B cell (primary cell): ENCODE data around the gene NPW. TPM values are rescaled to one million over a fixed set of nuclear protein-coding genes. Genes with fewer than 3 reads are reported as not detected.

Source experiments
- ATAC-seq: fragments of 200-7000 bp; cut with Tn5 transposase; one replicate; pipeline ENCODE4 v1.10.0; 2021; ENCODE audit warnings: low read depth, mild to moderate bottlenecking, moderate number of reproducible peaks, moderate library complexity
- CTCF ChIA-PET: fragments of 350-600 bp; sonication (Branson Sonifier 250); formaldehyde crosslinking; loops from one replicate; lab custom pipeline; 2021; ENCODE audit warnings: antibody characterized with exemption, inconsistent platforms; lab: Charles Lee
- POLR2A ChIA-PET: fragments of 350-600 bp; sonication (Branson Sonifier 250); formaldehyde crosslinking; loops from one replicate; lab custom pipeline; 2021; ENCODE audit warnings: antibody characterized with exemption; lab: Charles Lee
- DNase-seq: peaks from one replicate; pipeline ENCODE4 v3.0.0; 2013
- H2AFZ ChIP-seq: 2 replicates; pipeline ENCODE4 v1.6.1; 2012; ENCODE audit warnings: mild to moderate bottlenecking, low read depth, low read length; ENCODE audit not compliant: insufficient read depth, poor library complexity, severe bottlenecking
- H3K27ac ChIP-seq, 2 donors: 1 replicate in 1 of 2; 2 replicates in 1 of 2; pipeline ENCODE4 v1.5.1; 2012 to 2013; ENCODE audit warnings: low read length in 2 of 2, mild to moderate bottlenecking in 2 of 2, moderate library complexity in 1 of 2
- H3K27me3 ChIP-seq, 4 experiments: fragments of 200-600 bp in 1 of 4; sonication (generic) in 1 of 4; replicated peaks in 1 of 4; 1 replicate in 2 of 4; 2 replicates in 2 of 4; pipeline versions ENCODE4 v1.6.1 to v1.7.0; 2013 to 2016; ENCODE audit warnings: low read length in 3 of 4, mild to moderate bottlenecking in 2 of 4, mixed read lengths in 1 of 4, moderate library complexity in 1 of 4; ENCODE audit not compliant: insufficient read depth in 4 of 4, control insufficient read depth in 3 of 4; ENCODE audit errors: control extremely low read depth in 1 of 4
- H3K36me3 ChIP-seq, 2 experiments: replicated peaks in 1 of 2; 1 replicate in 1 of 2; 2 replicates in 1 of 2; pipeline versions ENCODE4 v1.6.1 to v1.7.1; 2013; ENCODE audit warnings: low read length in 1 of 2; ENCODE audit not compliant: insufficient read depth in 2 of 2, control insufficient read depth in 1 of 2; ENCODE audit errors: control extremely low read depth in 1 of 2, extremely low read depth in 1 of 2
- H3K4me1 ChIP-seq, 2 donors: fragments of 200-600 bp in 1 of 2; sonication (generic) in 1 of 2; 1 replicate in 1 of 2; 2 replicates in 1 of 2; pipeline versions ENCODE4 v1.5.1 to v1.6.1; 2013 to 2017; ENCODE audit warnings: low read length in 2 of 2; ENCODE audit not compliant: control insufficient read depth in 2 of 2, insufficient read depth in 2 of 2
- H3K4me2 ChIP-seq: replicated peaks from 2 replicates; pipeline ENCODE3; 2012; ENCODE audit warnings: mild to moderate bottlenecking, low read depth, low read length; ENCODE audit not compliant: poor library complexity, severe bottlenecking
- H3K4me3 ChIP-seq, 5 experiments: fragments of 200-600 bp in 1 of 5; sonication (generic) in 1 of 5; 1 replicate in 3 of 5; 2 replicates in 2 of 5; pipeline versions ENCODE4 v1.5.1 to v1.7.0; 2011 to 2016; ENCODE audit warnings: low read length in 4 of 5, mild to moderate bottlenecking in 4 of 5, low read depth in 2 of 5, control low read depth in 1 of 5, moderate library complexity in 1 of 5; ENCODE audit not compliant: insufficient read depth in 1 of 5; ENCODE audit errors: control extremely low read depth in 1 of 5, extremely low read depth in 1 of 5
- H3K79me2 ChIP-seq: fragments of 200-600 bp; sonication (generic); one replicate; pipeline ENCODE4 v1.6.0; 2016; ENCODE audit warnings: low read length; ENCODE audit not compliant: control insufficient read depth, insufficient read depth
- H3K9ac ChIP-seq: fragments of 200-600 bp; sonication (generic); 2 replicates; pipeline ENCODE4 v1.6.1; 2017; ENCODE audit warnings: mild to moderate bottlenecking, low read length, moderate library complexity
- H3K9me3 ChIP-seq, 3 donors: one replicate each; pipeline versions ENCODE4 v1.6.1 to v1.7.1; 2013; ENCODE audit warnings: low read length in 2 of 3; ENCODE audit not compliant: control insufficient read depth in 2 of 3, insufficient read depth in 1 of 3; ENCODE audit errors: control extremely low read depth in 1 of 3
- H4K20me1 ChIP-seq: 2 replicates; pipeline ENCODE4 v1.6.0; 2012; ENCODE audit warnings: mild to moderate bottlenecking, low read length; ENCODE audit not compliant: insufficient read depth, control insufficient read depth, poor library complexity, severe bottlenecking
- H3K27ac Mint-ChIP-seq: one replicate; pipeline ENCODE4 v1.8.0; 2021; ENCODE audit warnings: mixed read lengths
- H3K27me3 Mint-ChIP-seq: one replicate; pipeline ENCODE4 v1.8.0; 2021; ENCODE audit warnings: mixed read lengths
- H3K4me1 Mint-ChIP-seq: one replicate; pipeline ENCODE4 v1.8.0; 2021; ENCODE audit warnings: mixed read lengths
- H3K4me3 Mint-ChIP-seq: one replicate; pipeline ENCODE4 v1.8.0; 2021; ENCODE audit warnings: mixed read lengths
- H3K9me3 Mint-ChIP-seq: one replicate; pipeline ENCODE4 v1.8.0; 2022; ENCODE audit warnings: mixed read lengths; ENCODE audit not compliant: insufficient read depth
- EZH2 ChIP-seq: IDR thresholded peaks from 2 replicates; pipeline ENCODE4 v1.6.1; 2012; ENCODE audit warnings: borderline replicate concordance, low read depth, mild to moderate bottlenecking, moderate library complexity, low read length; ENCODE audit not compliant: insufficient read depth, poor library complexity, severe bottlenecking
- WGBS: methylation state at CpG from one replicate; pipeline ENCODE4 v1.1.5; 2013; ENCODE audit warnings: missing lambda C conversion rate; ENCODE audit not compliant: insufficient coverage; 5-methylcytosine and 5-hydroxymethylcytosine counted together
- intact Hi-C: fragments of 100-400 bp; cut with micrococcal nuclease; formaldehyde crosslinking; loops from one replicate; pipeline ENCODE4 v1.10.0; 2022
- polyA plus RNA-seq: library from polyadenylated mRNA; depleted of rRNA; stranded (reverse); fragments of >200 nt; gene quantifications from 2 replicates; pipeline ENCODE4 v1.2.3, GENCODE V29; 2012
- total RNA-seq, 2 donors: library from RNA; stranded (reverse); fragments of 120-200 nt in 1 of 2; gene quantifications; 1 replicate in 1 of 2; 2 replicates in 1 of 2; pipeline versions ENCODE4 v1.2.3 to v1.2.4, GENCODE V29; 2013 to 2022
- TF ChIP-seq, protein P1 (sequence below): fragments of 200-600 bp; IDR thresholded peaks from one replicate; pipeline ENCODE4 v1.8.0; 2022; ENCODE audit warnings: antibody characterized with exemption, mild to moderate bottlenecking

The NPW gene
- total and polyA plus RNA-seq, 2 donors (not counting 1 experiment from before 2014, with no cell fraction given) = 0.13 to 1.7 TPM

DNA sequence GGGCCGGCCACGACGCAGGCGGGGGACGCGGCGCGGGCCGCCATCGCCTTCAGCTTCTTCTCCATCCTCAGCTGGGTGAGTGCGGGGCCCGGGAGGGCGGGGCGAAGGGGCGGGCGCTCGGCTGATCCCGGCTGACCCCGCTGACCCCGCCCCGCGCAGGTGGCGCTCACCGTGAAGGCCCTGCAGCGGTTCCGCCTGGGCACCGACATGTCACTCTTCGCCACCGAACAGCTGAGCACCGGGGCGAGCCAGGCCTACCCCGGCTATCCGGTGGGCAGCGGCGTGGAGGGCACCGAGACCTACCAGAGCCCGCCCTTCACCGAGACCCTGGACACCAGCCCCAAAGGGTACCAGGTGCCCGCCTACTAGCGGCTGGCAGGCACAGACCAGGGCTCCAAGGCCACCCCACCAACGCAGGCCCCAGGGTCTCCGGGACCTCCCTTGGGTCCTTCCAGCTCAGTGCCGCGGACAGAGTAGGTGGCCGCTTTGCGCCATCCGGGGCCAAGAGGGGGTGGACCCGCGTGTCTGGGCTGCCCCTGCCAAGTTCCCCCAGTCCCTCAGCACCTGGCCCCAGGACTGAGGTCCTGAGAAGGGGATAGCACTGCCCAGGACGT, 26.8 kb upstream of the NPW start:
- H3K4me1 ChIP-seq = peaks cover 24 to 35% of the 10 kb centered on the region in 2 donors
- Mint-ChIP-seq H3K4me1 (peaks cover 33% of the 10 kb centered on the region), H3K27ac (no peak overlapping the region), H3K4me3 (no peak overlapping the region), H3K9me3 (no peaks in the 10 kb centered on the region), H3K27me3 (no peaks in the 10 kb centered on the region)
- POLR2A ChIA-PET = interaction anchor here (0.9 to 3.0 kb wide), 6 partner anchors 10 to 162 kb away, joined by 6 to 36 read pairs (median 8); partner anchors contain the start of genes RPS2, TBL3 and TRAF7
- peak overlapping the region; percentile 58 for H3K4me2 ChIP-seq
- peaks cover 0 to 13% (median 0%) of the 10 kb centered on the region in 3 donors for H3K9me3 ChIP-seq
- CTCF ChIA-PET = interaction anchor here (1.4 to 5.5 kb wide), 2 partner anchors 11 to 28 kb away, joined by 3 to 32 read pairs; partner anchors contain the start of gene RPS2
- no peak for TF ChIP-seq EZH2
- TF ChIP-seq, protein P1, sequence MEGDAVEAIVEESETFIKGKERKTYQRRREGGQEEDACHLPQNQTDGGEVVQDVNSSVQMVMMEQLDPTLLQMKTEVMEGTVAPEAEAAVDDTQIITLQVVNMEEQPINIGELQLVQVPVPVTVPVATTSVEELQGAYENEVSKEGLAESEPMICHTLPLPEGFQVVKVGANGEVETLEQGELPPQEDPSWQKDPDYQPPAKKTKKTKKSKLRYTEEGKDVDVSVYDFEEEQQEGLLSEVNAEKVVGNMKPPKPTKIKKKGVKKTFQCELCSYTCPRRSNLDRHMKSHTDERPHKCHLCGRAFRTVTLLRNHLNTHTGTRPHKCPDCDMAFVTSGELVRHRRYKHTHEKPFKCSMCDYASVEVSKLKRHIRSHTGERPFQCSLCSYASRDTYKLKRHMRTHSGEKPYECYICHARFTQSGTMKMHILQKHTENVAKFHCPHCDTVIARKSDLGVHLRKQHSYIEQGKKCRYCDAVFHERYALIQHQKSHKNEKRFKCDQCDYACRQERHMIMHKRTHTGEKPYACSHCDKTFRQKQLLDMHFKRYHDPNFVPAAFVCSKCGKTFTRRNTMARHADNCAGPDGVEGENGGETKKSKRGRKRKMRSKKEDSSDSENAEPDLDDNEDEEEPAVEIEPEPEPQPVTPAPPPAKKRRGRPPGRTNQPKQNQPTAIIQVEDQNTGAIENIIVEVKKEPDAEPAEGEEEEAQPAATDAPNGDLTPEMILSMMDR = no peak
- peak overlapping the region in 1 of 2 donors; percentile 57 for H3K27ac ChIP-seq
- H3K79me2 ChIP-seq = no peaks in the 10 kb centered on the region
- peak overlapping the region; percentile 51 for H2AFZ ChIP-seq
- no peaks in the 10 kb centered on the region for H3K36me3 ChIP-seq
- H3K4me3 ChIP-seq = no peak overlapping the region
- no peaks in the 10 kb centered on the region for H3K27me3 ChIP-seq
- DNase-seq = peak; percentile 53
- WGBS = 59% methylated on average over 50 of the region's 50 CpGs
- H3K9ac ChIP-seq = no peak overlapping the region
- no peak for ATAC-seq
- intact Hi-C loops = loop anchor here (1.0 to 10.0 kb wide), 5 partner anchors 16 to 784 kb away; partner anchors contain the start of genes ELOB, MSRB1, TRAF7 and ZNF598
- H4K20me1 ChIP-seq = no peaks in the 10 kb centered on the region

DNA sequence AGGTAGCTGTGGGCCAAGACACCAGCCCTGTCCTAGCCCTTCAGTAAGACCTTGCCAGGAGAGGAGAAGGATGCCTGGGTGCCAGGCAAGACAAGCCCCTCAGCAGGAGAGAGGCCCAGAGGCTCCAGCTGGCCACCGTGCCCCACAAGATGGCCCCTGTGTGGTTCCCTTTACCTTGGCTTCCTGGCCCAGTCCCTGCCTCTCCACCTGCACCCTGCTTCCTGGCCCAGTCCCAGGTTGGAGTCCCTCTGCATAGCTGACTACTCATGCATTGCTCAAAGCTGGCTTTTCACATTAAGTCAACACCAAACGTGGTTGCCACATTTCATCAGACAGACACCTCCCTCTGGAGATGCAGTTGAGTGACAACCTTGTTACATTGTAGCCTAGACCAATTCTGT, 25.9 kb upstream of the NPW start:
- intact Hi-C loops = loop anchor here (5.0 to 10.0 kb wide), 2 partner anchors 49 to 784 kb away; partner anchors contain the start of genes ELOB and MSRB1
- H3K9ac ChIP-seq = no peak overlapping the region
- WGBS = 73% methylated on average over 1 of the region's 2 CpGs

More for the DNA sequence above, 25.9 kb upstream of the NPW start:
- CTCF ChIA-PET = interaction anchor here (0.5 to 5.5 kb wide), 5 partner anchors 10 to 161 kb away, joined by 3 to 32 read pairs (median 4); no protein-coding TSS in a partner anchor
- TF ChIP-seq EZH2 = no peak
- TF ChIP-seq, protein P1 = no peak
- no peaks in the 10 kb centered on the region for H3K27me3 Mint-ChIP-seq
- POLR2A ChIA-PET = no interaction called here
- no peak for DNase-seq
- Histone ChIP-seq H3K27ac (peak overlapping the region; percentile 39 to 57), H4K20me1 (no peaks in the 10 kb centered on the region), H2AFZ (no peak overlapping the region), H3K4me2 (no peak overlapping the region), H3K36me3 (peaks cover 0 to 9% of the 10 kb centered on the region in 2 experiments), H3K27me3 (no peaks in the 10 kb centered on the region), H3K4me3 (no peak overlapping the region), H3K4me1 (peaks cover 24 to 35% of the 10 kb centered on the region in 2 donors), H3K9me3 (peaks cover 0 to 13% (median 0%) of the 10 kb centered on the region in 3 donors), H3K79me2 (no peaks in the 10 kb centered on the region)
- H3K4me3 Mint-ChIP-seq = peak overlapping the region; percentile 34
- H3K9me3 Mint-ChIP-seq = no peaks in the 10 kb centered on the region
- no peak for ATAC-seq
- H3K27ac Mint-ChIP-seq = peak overlapping the region; percentile 84
- peaks cover 31% of the 10 kb centered on the region for H3K4me1 Mint-ChIP-seq
